CD4-positive, alpha-beta T cell treated with Interleukin-12 subunit alpha and Interleukin-12 subunit beta, for 1 hour (primary cell): ENCODE measurements around the gene SLC26A9.

Experiments used
- DNase-seq: peaks from one replicate; pipeline ENCODE4 v3.0.0-alpha.2; 2020

The SLC26A9 gene

GRCh38 chr1:205973377-205974232 lies 30.3 kb upstream of the SLC26A9 start:
- DNase-seq: no peak

DNA sequence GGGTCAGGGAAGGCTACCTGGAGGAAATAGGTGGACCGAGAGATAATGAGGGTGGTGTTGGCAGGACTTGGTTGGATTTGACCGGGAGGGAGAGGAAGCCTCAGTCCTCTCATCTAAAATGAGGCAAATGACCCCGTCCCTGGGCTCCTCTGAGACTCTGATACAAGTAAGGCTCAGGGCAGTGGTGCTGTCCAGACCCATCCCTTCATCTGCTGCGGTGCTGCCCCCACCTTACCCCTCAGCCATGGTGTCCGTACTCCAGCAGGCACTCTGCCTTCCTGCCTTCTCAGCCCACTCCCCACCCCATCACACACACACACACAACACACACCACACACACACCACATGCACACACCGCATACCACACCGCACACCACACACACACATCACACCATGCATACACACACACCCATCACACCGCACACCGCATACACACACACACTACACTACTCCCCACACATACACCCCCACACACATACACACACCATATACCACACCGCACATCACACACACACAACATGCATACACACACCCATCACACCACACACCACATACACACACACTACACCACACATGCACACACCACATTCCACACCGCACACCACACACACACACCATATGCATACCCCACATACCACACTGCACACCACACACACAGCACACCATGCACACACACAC lies 29.4 kb upstream of the SLC26A9 start:
- DNase-seq: no peak

- no peak for DNase-seq
These were observed 28.8 kb upstream of the SLC26A9 start for GRCh38 chr1:205972081-205972480.

DNA sequence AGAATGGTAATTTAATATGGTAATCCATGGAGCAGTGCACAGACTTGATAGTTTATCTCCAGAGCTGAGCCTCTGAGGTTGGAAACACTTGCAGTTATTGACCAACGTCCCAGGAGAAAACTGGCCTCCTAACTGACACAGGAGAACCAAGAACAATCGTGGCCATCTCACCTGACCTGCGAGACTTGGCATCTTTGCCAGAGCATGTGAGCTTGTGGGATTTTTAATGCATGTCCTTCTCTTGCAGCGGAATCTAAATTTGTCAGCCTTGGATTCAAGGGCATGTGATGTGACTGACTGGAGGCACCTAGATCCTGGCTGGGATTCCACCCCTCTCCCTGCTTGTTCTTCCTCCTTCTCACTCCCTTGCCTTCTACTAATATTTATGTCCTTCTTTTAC lies 27.8 kb upstream of the SLC26A9 start:
- no peak for DNase-seq

DNA sequence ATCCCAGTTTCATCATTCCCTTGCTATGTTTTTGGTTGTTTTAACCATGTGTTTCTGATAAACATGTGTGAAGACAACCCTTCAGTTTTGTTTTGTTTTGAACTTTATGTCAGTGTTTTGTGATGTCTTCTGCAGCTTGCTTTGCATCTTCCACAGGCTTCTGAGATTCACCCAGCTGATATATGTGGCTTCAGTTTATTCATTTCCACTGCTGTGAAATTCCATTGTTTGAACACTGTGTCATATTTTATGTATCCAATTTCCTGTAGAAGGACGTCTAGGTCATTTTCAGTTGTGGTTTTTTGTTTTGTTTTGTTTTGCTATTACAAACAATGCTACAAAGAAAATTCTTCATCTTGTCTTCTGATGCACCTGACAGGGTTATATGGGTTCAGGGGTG lies 27.2 kb upstream of the SLC26A9 start:
- no peak for DNase-seq

- DNase-seq: no peak
These were observed 26.0 kb upstream of the SLC26A9 start for GRCh38 chr1:205969229-205969628.

DNA sequence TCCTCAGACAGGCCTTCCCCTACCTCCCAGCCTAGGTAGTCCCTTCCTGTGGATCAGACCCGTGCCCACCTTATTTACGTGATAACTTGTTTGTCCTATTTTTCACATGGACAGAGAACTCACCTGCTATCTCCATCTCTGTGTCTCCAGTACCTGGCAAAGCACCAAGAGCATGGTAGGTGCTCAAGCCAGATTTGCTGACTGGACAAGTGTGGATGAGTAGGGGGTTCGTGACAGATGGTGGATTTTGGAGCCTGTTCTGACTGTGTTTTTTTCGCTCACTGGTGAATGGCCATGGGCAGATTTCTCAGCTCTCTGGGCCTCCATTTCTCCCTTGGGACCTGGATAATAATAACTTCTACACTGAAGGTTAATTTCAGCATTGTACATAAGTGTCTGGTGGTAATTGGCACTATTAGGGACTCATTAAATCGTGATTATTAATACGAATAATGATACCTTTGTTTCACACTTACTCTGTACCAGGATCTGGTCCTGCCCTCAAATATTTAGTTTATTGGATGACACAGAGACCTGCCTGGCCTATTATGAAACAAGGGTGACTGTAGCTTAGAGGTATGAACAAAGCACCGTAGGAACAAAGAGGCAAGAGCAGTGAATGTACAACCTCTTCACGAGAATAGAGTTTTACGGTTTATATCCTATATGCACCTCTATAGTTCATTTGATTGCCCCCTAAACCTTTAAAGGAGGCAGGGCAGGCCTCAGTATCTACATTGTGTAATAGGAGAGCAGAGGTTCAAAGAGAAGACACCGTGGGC lies 24.5 kb upstream of the SLC26A9 start:
- DNase-seq: no peak

GRCh38 chr1:205965036-205965884 lies 22.0 kb upstream of the SLC26A9 start:
- no peak for DNase-seq

GRCh38 chr1:205963352-205964155 lies 20.3 kb upstream of the SLC26A9 start:
- DNase-seq: no peak

DNA sequence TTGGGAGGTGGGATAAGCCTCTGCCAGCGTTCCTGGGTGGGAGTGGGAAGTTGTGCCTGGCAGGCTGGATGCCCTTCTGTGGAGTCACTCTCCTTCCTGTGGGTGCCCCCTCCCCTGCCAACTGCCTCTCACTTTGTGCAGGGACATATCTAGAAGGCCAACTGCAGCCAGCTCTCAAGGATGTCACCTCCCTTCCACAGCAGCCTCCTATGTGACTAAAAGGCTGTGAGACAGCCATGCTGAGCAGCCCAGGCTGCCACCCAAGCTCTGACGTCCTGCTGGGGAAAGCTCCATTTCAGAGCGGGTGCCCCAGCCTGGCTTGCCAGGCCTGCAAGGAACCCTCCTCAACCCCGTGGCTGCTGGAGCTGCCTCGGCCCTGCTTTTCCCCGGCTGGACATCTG lies 19.6 kb upstream of the SLC26A9 start:
- DNase-seq: no peak

- DNase-seq: no peak
These were observed 18.9 kb upstream of the SLC26A9 start for GRCh38 chr1:205961991-205962820.

DNA sequence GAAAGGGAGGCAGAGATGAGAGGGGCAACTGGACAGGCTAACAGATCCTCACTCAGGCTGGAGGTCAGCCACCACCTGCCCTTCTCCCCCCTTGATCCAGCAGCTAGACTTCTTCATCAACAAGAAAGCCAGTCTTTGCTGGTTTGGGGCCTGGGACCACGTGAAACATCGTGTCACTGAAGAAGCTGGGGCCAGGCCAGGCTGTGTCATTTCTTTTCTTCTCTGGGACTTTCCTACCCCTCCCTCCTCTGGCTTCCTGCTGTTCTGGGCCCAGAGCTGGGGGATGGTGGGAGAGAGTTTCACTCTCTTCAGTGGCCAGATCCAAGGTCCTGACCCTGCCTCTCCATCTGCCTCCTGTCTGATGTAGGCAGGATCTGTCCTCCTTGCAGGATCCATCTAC lies 18.1 kb upstream of the SLC26A9 start:
- no peak for DNase-seq

GRCh38 chr1:205959789-205960188 lies 16.5 kb upstream of the SLC26A9 start:
- DNase-seq: no peak

DNA sequence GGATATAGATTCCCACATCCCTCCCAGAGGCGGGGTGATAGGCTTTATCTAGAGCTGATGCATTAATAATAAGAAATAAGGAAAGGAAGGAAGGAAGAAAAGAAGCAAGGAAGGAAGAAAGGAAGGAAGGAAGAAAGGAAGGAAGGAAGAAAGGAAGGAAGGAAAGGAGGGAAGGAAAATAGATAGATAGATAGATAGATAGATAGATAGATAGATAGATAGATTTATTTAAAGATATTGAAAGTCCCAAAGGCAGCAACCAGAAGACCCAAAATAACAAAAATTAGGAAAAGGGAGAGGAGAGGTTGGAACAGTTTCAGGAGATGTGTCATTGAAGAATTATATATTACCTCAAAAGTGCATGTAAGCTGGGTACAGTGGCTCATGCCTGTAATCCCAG lies 12.2 kb upstream of the SLC26A9 start:
- no peak for DNase-seq

GRCh38 chr1:205954819-205955404 lies 11.7 kb upstream of the SLC26A9 start:
- DNase-seq: no peak

GRCh38 chr1:205951746-205952145 lies 8.5 kb upstream of the SLC26A9 start:
- DNase-seq: no peak

DNA sequence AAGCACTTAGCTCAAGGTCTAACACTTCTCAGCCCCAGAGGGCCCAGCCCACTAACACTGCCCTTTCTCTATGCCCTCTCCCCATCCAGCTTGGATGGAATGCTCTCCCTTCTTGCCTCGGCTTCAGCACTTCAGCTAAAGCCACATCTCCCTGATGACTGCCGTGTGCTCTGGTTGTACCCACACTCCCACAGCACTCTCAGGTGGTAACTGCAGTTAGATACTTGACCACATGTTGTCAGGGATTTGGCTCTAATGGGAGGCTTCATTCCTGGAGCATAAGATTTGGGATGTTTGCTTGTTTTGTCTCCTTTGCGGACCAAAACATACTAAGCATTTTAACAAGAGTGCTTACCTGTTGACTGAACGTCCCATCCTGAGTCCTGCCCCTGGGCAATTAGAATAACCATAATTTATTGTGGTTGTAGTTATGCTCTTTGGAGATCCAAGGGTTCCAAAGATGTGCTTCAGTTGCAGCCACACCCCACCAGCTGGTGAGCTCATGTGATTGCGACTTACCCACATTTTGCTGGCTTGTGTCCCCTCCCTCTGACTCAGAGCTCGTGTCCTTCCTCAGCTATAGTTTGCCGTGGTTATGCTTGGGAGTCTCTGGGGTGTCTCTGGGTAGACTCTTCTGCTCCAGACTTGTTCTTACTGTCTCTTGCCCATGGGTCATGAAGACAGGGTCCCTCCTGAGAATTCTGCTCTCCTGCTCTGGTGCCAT lies 7.7 kb upstream of the SLC26A9 start:
- no peak for DNase-seq

- DNase-seq: no peak
These were observed 7.0 kb upstream of the SLC26A9 start for GRCh38 chr1:205950280-205950679.

GRCh38 chr1:205949753-205950152 lies 6.5 kb upstream of the SLC26A9 start:
- DNase-seq: no peak

- no peak for DNase-seq
These were observed 5.6 kb upstream of the SLC26A9 start for GRCh38 chr1:205948886-205949285.
